PC-3 (cell line): ENCODE data around the gene GBX2. TPM values are rescaled to one million over a fixed set of nuclear protein-coding genes. Genes with fewer than 3 reads are reported as not detected.

Experiments used
- ATAC-seq: fragments of 200-7000 bp; cut with Tn5 transposase; 2 replicates; pipeline ENCODE4 v1.9.1; 2020; ENCODE audit warnings: mild to moderate bottlenecking, moderate library complexity
- BruUV-seq: library from RNA; stranded (reverse); fragments of 400-500 nt; replicated peaks from 2 replicates; lab custom pipeline; 2021; lab: Mats Ljungman, UMichigan
- CTCF ChIA-PET: fragments of 300-600 bp; sonication (Branson Sonifier 250); formaldehyde crosslinking; loops from one replicate; lab custom pipeline; 2022; ENCODE audit warnings: antibody characterized with exemption; lab: Charles Lee
- POLR2A ChIA-PET: fragments of 300-600 bp; sonication (Branson Sonifier 250); formaldehyde crosslinking; loops from one replicate; lab custom pipeline; 2022; ENCODE audit warnings: antibody characterized with exemption; ENCODE audit not compliant: unreplicated experiment; lab: Charles Lee
- DNase-seq: peaks from one replicate; pipeline ENCODE4 v3.0.0-alpha.2; 2015
- H2AFZ ChIP-seq: fragments of 300-600 bp; sonication (generic); 2 replicates; pipeline ENCODE4 v1.6.0; 2016; ENCODE audit warnings: antibody characterized with exemption, low read length
- H3F3A ChIP-seq: fragments of 300-600 bp; sonication (generic); one replicate; pipeline ENCODE4 v1.6.0; 2017; ENCODE audit warnings: antibody characterized with exemption, low read length, control low read depth, mild to moderate bottlenecking; ENCODE audit not compliant: unreplicated experiment
- H3K27ac ChIP-seq: fragments of 300-600 bp; sonication (generic); 2 replicates; pipeline ENCODE4 v1.5.1; 2016; ENCODE audit warnings: mild to moderate bottlenecking, low read length
- H3K27me3 ChIP-seq: fragments of 300-600 bp; sonication (generic); 2 replicates; pipeline ENCODE4 v1.6.1; 2016; ENCODE audit warnings: low read length, mixed read lengths
- H3K36me3 ChIP-seq: fragments of 300-600 bp; sonication (generic); 2 replicates; pipeline ENCODE4 v1.6.1; 2016; ENCODE audit warnings: low read depth, mixed run types, low read length, mixed read lengths
- H3K4me1 ChIP-seq: fragments of 300-600 bp; sonication (generic); 2 replicates; pipeline ENCODE4 v1.5.1; 2016; ENCODE audit warnings: low read length; ENCODE audit not compliant: insufficient read depth
- H3K4me2 ChIP-seq: fragments of 300-600 bp; sonication (generic); 2 replicates; pipeline ENCODE4 v1.6.0; 2016; ENCODE audit warnings: low read length
- H3K4me3 ChIP-seq: fragments of 300-600 bp; sonication (generic); 2 replicates; pipeline ENCODE4 v1.5.1; 2016; ENCODE audit warnings: mild to moderate bottlenecking, low read length, mixed read lengths
- H3K79me2 ChIP-seq: fragments of 300-600 bp; sonication (generic); 2 replicates; pipeline ENCODE4 v1.6.1; 2017; ENCODE audit warnings: low read length, mixed read lengths
- H3K9ac ChIP-seq: fragments of 300-600 bp; sonication (generic); 2 replicates; pipeline ENCODE4 v1.6.0; 2016; ENCODE audit warnings: mild to moderate bottlenecking, low read length
- H3K9me2 ChIP-seq: fragments of 300-600 bp; sonication (generic); replicated peaks from 2 replicates; pipeline ENCODE4 v1.6.1; 2016; ENCODE audit warnings: mixed run types, low read length, mixed read lengths
- H3K9me3 ChIP-seq: fragments of 300-600 bp; sonication (generic); 2 replicates; pipeline ENCODE4 v1.6.1; 2016; ENCODE audit warnings: low read length, mixed read lengths
- H4K20me1 ChIP-seq: fragments of 300-600 bp; sonication (generic); 2 replicates; pipeline ENCODE4 v1.6.1; 2016; ENCODE audit warnings: low read length, mixed read lengths
- EZH2 ChIP-seq: fragments of 300-600 bp; sonication (generic); IDR thresholded peaks from one replicate; pipeline ENCODE4 v1.6.1; 2017; ENCODE audit warnings: antibody characterized with exemption, mild to moderate bottlenecking, low read length; ENCODE audit not compliant: unreplicated experiment
- EZH2phosphoT487 ChIP-seq: fragments of 300-600 bp; sonication (generic); IDR thresholded peaks from 2 replicates; pipeline ENCODE4 v1.6.1; 2018; ENCODE audit warnings: mild to moderate bottlenecking, antibody characterized with exemption, low read length, borderline replicate concordance
- intact Hi-C: fragments of 100-400 bp; cut with micrococcal nuclease; formaldehyde crosslinking; loops from 2 replicates; pipeline ENCODE4 v1.9.0; 2023
- total RNA-seq: library from RNA; depleted of rRNA; stranded (reverse); fragments of >200 nt; gene quantifications from 2 replicates; pipeline ENCODE4 v1.2.3, GENCODE V29; 2014
- TF ChIP-seq, protein P1 (sequence below): fragments of 300-600 bp; sonication (generic); conservative IDR thresholded peaks from 2 replicates; pipeline ENCODE4 v1.5.1; 2017; ENCODE audit warnings: antibody characterized with exemption, low read depth, mild to moderate bottlenecking, low read length

GBX2 gene
- total RNA-seq, 1 experiment from 2014 or later, result 30.5 TPM

- intact Hi-C loops, result loop anchor here (2.0 kb wide), 1 partner anchor 377 kb away; no protein-coding TSS in a partner anchor
- ChIA-PET CTCF (interaction anchor here (0.6 to 1.2 kb wide), 3 partner anchors 10 to 509 kb away, joined by 3 to 5 read pairs (median 4); no protein-coding TSS in a partner anchor), POLR2A (no interaction called here)
- Histone ChIP-seq H3K4me1 (peaks cover 14% of the 10 kb centered on the region), H3K79me2 (no peaks in the 10 kb centered on the region), H3K4me3 (peak overlapping the region; percentile 80), H3K9me3 (no peaks in the 10 kb centered on the region), H3K36me3 (no peaks in the 10 kb centered on the region), H3K27ac (peak overlapping the region; percentile 15), H2AFZ (peak overlapping the region; percentile 96), H3K4me2 (peak overlapping the region; percentile 91), H3K27me3 (no peaks in the 10 kb centered on the region), H3F3A (no peaks in the 10 kb centered on the region), H3K9me2 (no peaks in the 10 kb centered on the region), H3K9ac (peak overlapping the region; percentile 67), H4K20me1 (no peaks in the 10 kb centered on the region)
- DNase-seq (no peak), ATAC-seq (peak; percentile 5)
- BruUV-seq, result TSS peak; percentile 82
- TF ChIP-seq EZH2phosphoT487, result no peak
- TF ChIP-seq, protein P1, sequence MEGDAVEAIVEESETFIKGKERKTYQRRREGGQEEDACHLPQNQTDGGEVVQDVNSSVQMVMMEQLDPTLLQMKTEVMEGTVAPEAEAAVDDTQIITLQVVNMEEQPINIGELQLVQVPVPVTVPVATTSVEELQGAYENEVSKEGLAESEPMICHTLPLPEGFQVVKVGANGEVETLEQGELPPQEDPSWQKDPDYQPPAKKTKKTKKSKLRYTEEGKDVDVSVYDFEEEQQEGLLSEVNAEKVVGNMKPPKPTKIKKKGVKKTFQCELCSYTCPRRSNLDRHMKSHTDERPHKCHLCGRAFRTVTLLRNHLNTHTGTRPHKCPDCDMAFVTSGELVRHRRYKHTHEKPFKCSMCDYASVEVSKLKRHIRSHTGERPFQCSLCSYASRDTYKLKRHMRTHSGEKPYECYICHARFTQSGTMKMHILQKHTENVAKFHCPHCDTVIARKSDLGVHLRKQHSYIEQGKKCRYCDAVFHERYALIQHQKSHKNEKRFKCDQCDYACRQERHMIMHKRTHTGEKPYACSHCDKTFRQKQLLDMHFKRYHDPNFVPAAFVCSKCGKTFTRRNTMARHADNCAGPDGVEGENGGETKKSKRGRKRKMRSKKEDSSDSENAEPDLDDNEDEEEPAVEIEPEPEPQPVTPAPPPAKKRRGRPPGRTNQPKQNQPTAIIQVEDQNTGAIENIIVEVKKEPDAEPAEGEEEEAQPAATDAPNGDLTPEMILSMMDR, result no peak
- no peak for TF ChIP-seq EZH2
These were observed 11.3 kb upstream of the GBX2 start for GRCh38 chr2:236179236-236180075.

DNA sequence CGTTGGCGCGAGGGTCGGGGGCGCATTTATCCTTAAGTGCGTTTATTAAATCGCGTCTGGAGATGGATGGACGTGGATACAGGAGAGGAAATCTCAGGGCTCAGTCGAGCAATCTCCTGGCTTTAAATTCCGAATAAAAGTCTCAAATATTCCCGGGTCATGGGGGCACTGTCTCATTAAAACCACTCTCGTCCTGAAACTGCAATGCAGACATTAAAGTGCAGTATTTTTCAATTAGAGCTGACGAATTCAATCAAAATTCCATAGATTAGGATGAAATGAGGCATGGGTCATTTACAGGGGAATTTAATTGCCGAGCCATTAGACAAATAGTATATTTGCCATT lies 10.7 kb upstream of the GBX2 start:
- ChIA-PET POLR2A (no interaction called here), CTCF (interaction anchor here (0.5 to 1.6 kb wide), 3 partner anchors 38 to 508 kb away, joined by 4 to 8 read pairs (median 4); no protein-coding TSS in a partner anchor)
- Histone ChIP-seq H3K9me3 (no peaks in the 10 kb centered on the region), H3F3A (no peaks in the 10 kb centered on the region), H3K4me2 (peak overlapping the region; percentile 91), H3K9me2 (no peaks in the 10 kb centered on the region), H3K9ac (peak overlapping the region; percentile 67), H3K4me3 (peak overlapping the region; percentile 80), H2AFZ (peak overlapping the region; percentile 96), H3K36me3 (no peaks in the 10 kb centered on the region), H3K4me1 (peaks cover 14% of the 10 kb centered on the region), H4K20me1 (no peaks in the 10 kb centered on the region), H3K79me2 (no peaks in the 10 kb centered on the region), H3K27ac (peak overlapping the region; percentile 15), H3K27me3 (no peaks in the 10 kb centered on the region)
- TF ChIP-seq, protein P1, result no peak
- TF ChIP-seq EZH2phosphoT487, result no peak
- TF ChIP-seq EZH2, result no peak
- peak; percentile 23 for DNase-seq
- ATAC-seq, result 0 out of 2 replicates have a peak, but pooled peaks have one; percentile 2
- intact Hi-C loops, result no loop called here
- BruUV-seq, result TSS peak; percentile 66
